GM19023 (cell line): ENCODE results near the gene MAP4K3.

Source experiments
- ATAC-seq: cut with Tn5 transposase; IDR thresholded peaks from one replicate; pipeline ENCODE4 v1.9.1; 2021; ENCODE audit warnings: mild to moderate bottlenecking, moderate library complexity; ENCODE audit not compliant: unreplicated experiment

The MAP4K3 gene

GRCh38 chr2:39313575-39313974, 123.5 kb downstream of the MAP4K3 start:
- ATAC-seq: no peak

GRCh38 chr2:39311469-39311868, 125.6 kb downstream of the MAP4K3 start:
- no peak for ATAC-seq

GRCh38 chr2:39308778-39309177, 128.3 kb downstream of the MAP4K3 start:
- ATAC-seq: no peak

GRCh38 chr2:39306626-39307025, 130.5 kb downstream of the MAP4K3 start:
- no peak for ATAC-seq

GRCh38 chr2:39304729-39305128, 132.4 kb downstream of the MAP4K3 start:
- ATAC-seq: no peak

- ATAC-seq: no peak
Observed at GRCh38 chr2:39304200-39304599, 132.9 kb downstream of the MAP4K3 start.

GRCh38 chr2:39301352-39301751, 135.7 kb downstream of the MAP4K3 start:
- no peak for ATAC-seq

GRCh38 chr2:39300044-39300978, 136.8 kb downstream of the MAP4K3 start:
- ATAC-seq: no peak

- ATAC-seq: no peak
Observed at GRCh38 chr2:39290433-39290832, 146.7 kb downstream of the MAP4K3 start.

- no peak for ATAC-seq
Observed at GRCh38 chr2:39289609-39290008, 147.5 kb downstream of the MAP4K3 start.

GRCh38 chr2:39283561-39283960, 153.5 kb downstream of the MAP4K3 start:
- no peak for ATAC-seq

GRCh38 chr2:39281391-39281790, 155.7 kb downstream of the MAP4K3 start:
- ATAC-seq: no peak

- no peak for ATAC-seq
Observed at GRCh38 chr2:39275016-39275415, 162.1 kb downstream of the MAP4K3 start.

GRCh38 chr2:39269941-39270340, 167.1 kb downstream of the MAP4K3 start:
- no peak for ATAC-seq

GRCh38 chr2:39266916-39267434, 170.1 kb downstream of the MAP4K3 start:
- no peak for ATAC-seq

GRCh38 chr2:39266139-39266805, 170.8 kb downstream of the MAP4K3 start:
- peak; percentile 69 for ATAC-seq

GRCh38 chr2:39265315-39265714, 171.8 kb downstream of the MAP4K3 start:
- ATAC-seq: no peak

- ATAC-seq: no peak
Observed at GRCh38 chr2:39264733-39265132, 172.4 kb downstream of the MAP4K3 start.

GRCh38 chr2:39260087-39260486, 177.0 kb downstream of the MAP4K3 start:
- ATAC-seq: no peak

- ATAC-seq: no peak
Observed at GRCh38 chr2:39256040-39256439, 181.0 kb downstream of the MAP4K3 start.

GRCh38 chr2:39252888-39253518, 184.1 kb downstream of the MAP4K3 start:
- ATAC-seq: no peak
